Kidney (tissue), 14 donors: ENCODE results near the gene DUSP5. TPM values are rescaled to one million over a fixed set of nuclear protein-coding genes. Genes with fewer than 3 reads are reported as not detected.

Source experiments
- DNase-seq, 5 donors: peaks; one replicate each; pipeline ENCODE4 v3.0.0-alpha.2; 2013 to 2020
- FAIRE-seq: peaks from 2 replicates; lab custom pipeline; 2012; peaks lifted over from hg19 to GRCh38; lab: Jason Lieb, UNC
- H3K27ac ChIP-seq, 2 donors: one replicate each; pipeline ENCODE4 v1.7.0; 2013; ENCODE audit warnings: low read depth in 2 of 2, low read length in 2 of 2, inconsistent platforms in 1 of 2
- H3K27me3 ChIP-seq: one replicate; pipeline ENCODE4 v1.7.1; 2013; ENCODE audit warnings: low read length, inconsistent platforms; ENCODE audit not compliant: control insufficient read depth, insufficient read depth
- H3K36me3 ChIP-seq, 3 donors: one replicate each; pipeline versions ENCODE4 v1.7.0 to v1.7.1; 2013; ENCODE audit warnings: low read length in 3 of 3, control low read depth in 1 of 3, inconsistent platforms in 1 of 3; ENCODE audit not compliant: insufficient read depth in 3 of 3, control insufficient read depth in 2 of 3
- H3K4me1 ChIP-seq, 3 donors: one replicate each; pipeline versions ENCODE4 v1.7.0 to v1.7.1; 2013; ENCODE audit warnings: low read length in 3 of 3, inconsistent platforms in 1 of 3, low read depth in 1 of 3; ENCODE audit not compliant: control insufficient read depth in 2 of 3, insufficient read depth in 2 of 3
- H3K4me3 ChIP-seq, 3 donors: one replicate each; pipeline versions ENCODE4 v1.7.0 to v1.8.1; 2013; ENCODE audit warnings: low read length in 3 of 3, control low read depth in 1 of 3, inconsistent platforms in 1 of 3
- H3K9ac ChIP-seq, 3 donors: one replicate each; pipeline versions ENCODE4 v1.7.0 to v1.7.1; 2013; ENCODE audit warnings: low read length in 3 of 3, control low read depth in 1 of 3, inconsistent platforms in 1 of 3
- H3K9me3 ChIP-seq, 3 donors: one replicate each; pipeline versions ENCODE4 v1.7.0 to v1.7.1; 2013; ENCODE audit warnings: low read length in 3 of 3, control low read depth in 1 of 3, inconsistent platforms in 1 of 3; ENCODE audit not compliant: control insufficient read depth in 2 of 3, insufficient read depth in 1 of 3
- intact Hi-C: fragments of 100-400 bp; cut with DNase I; formaldehyde crosslinking; loops from one replicate; pipeline ENCODE4 v1.11.1; 2022
- polyA plus RNA-seq: library from polyadenylated mRNA; stranded (reverse); fragments of 350-450 nt; fragmentation: Illumina TruSeq; extraction: RNeasy Lipid Tissue Mini Kit (QIAGEN cat#74804); gene quantifications from one replicate; pipeline ENCODE4 v1.2.3, GENCODE V29; 2014; ENCODE audit warnings: low read depth, low replicate concordance; ENCODE audit not compliant: insufficient read depth
- total RNA-seq: library from RNA; stranded (reverse); fragmentation: NEBNext Ultra II Directional; extraction: Animal tissue kit (Norgen Biotek cat#: 25700); gene quantifications from one replicate; pipeline ENCODE4 v1.2.1, GENCODE V29; 2021
- TF ChIP-seq, protein P1 (sequence below): IDR thresholded peaks from 3 replicates; pipeline ENCODE4 v1.5.1; 2012; ENCODE audit warnings: mild to moderate bottlenecking, moderate library complexity, borderline replicate concordance; ENCODE audit not compliant: insufficient read depth; ENCODE audit errors: extremely low read depth
- donor health status: control.
- donor health status: control.
- donor health status: control.
- donor health status: control.
- donor health status: control.
- donor health status: DM: yes; HTN: yes; CAD: no.
- donor health status: Normal renal cell carcinoma (clear cell type).

Gene DUSP5
- total and polyA plus RNA-seq, 2 donors from 2014 or later: 9.0 to 23.7 TPM

DNA sequence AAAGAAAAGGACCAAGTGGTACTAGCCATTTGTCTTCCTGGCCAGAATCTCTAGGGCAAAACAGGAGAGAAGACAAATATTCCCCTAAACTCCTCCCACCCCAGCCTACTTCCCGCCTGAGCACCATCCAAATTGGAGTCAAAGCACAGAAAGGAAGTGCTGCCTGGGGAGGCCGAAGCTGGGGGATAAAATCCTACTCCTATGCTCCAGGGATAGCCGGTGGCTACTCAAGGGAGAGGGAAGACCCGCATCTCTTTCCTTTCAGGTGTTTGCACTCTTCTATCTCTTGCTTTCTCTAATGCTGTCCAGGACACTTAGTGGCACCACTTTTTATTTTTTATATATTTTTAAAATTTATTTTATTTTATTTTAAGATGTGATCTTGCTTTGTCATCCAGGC lies 7.1 kb upstream of the DUSP5 start:
- no peak for FAIRE-seq
- Histone ChIP-seq H3K27me3 (no peaks in the 10 kb centered on the region), H3K9ac (no peak overlapping the region), H3K4me3 (no peak overlapping the region), H3K27ac (no peak overlapping the region), H3K9me3 (no peaks in the 10 kb centered on the region), H3K36me3 (no peaks in the 10 kb centered on the region), H3K4me1 (no peaks in the 10 kb centered on the region)
- TF ChIP-seq, protein P1, sequence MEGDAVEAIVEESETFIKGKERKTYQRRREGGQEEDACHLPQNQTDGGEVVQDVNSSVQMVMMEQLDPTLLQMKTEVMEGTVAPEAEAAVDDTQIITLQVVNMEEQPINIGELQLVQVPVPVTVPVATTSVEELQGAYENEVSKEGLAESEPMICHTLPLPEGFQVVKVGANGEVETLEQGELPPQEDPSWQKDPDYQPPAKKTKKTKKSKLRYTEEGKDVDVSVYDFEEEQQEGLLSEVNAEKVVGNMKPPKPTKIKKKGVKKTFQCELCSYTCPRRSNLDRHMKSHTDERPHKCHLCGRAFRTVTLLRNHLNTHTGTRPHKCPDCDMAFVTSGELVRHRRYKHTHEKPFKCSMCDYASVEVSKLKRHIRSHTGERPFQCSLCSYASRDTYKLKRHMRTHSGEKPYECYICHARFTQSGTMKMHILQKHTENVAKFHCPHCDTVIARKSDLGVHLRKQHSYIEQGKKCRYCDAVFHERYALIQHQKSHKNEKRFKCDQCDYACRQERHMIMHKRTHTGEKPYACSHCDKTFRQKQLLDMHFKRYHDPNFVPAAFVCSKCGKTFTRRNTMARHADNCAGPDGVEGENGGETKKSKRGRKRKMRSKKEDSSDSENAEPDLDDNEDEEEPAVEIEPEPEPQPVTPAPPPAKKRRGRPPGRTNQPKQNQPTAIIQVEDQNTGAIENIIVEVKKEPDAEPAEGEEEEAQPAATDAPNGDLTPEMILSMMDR: no peak
- intact Hi-C loops: no loop called here
- DNase-seq: no peak

DNA sequence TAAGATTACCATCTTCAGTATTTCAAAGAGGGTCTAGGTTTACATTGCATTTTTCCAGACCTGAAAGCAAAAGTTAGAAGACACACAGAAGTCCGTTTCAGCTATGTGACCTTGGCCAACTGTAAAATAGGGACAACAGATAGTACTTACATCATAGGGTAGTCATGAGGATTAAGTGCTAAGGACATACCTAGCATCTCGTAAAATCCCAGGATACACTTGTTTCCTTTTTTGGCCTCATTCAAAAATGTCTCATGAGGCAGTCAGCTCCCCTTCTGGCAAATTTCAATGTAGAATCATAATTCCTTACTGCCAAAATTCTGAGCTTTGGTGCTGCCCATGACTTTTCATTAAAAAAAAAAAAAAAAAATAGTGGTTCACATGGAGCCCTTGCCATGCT lies 6.4 kb upstream of the DUSP5 start:
- Histone ChIP-seq H3K9me3 (no peaks in the 10 kb centered on the region), H3K36me3 (no peaks in the 10 kb centered on the region), H3K4me1 (no peaks in the 10 kb centered on the region), H3K27ac (no peak overlapping the region), H3K4me3 (no peak overlapping the region), H3K9ac (no peak overlapping the region), H3K27me3 (no peaks in the 10 kb centered on the region)
- TF ChIP-seq, protein P1: no peak
- FAIRE-seq: no peak
- DNase-seq: no peak
- intact Hi-C loops: no loop called here

DNA sequence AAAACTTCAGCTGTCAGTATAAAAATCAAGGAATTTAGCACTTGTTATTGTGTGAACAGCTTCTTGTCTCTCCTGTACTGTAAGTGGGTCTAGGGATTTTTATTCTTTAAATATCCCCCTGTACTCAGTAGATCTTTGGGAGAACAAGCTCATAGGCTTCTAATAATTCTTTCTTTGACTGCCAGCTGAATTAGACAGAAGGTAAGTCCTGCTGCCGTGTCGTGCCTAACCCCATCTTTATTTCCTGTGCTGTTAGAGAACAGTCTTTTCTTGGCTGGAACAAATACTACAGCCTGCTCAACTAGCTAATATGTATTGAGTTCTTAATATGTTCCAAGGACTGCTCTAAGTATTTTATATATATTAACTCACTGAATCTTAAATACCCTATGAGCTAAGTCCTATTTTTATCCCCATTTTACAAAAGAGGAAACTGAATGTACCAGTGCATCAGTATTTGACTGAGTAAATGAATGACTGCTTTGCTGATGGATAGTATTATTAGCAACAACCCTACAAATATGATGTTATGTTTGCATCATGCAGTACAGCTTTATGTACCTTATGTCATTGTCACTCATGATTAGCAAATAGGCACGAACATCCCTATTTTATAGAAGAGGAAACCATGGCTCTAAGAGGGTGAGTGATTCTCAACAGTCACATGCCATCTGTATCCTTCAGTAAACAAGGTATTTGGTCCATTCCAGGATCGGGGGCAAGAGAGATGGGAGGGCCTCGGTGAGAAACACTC lies 5.5 kb upstream of the DUSP5 start:
- no peaks in the 10 kb centered on the region for H3K27me3 ChIP-seq
- H3K4me3 ChIP-seq: no peak overlapping the region
- DNase-seq (no peak), FAIRE-seq (no peak)
- H3K4me1 ChIP-seq: peaks cover 0 to 2% (median 0%) of the 10 kb centered on the region in 3 donors
- intact Hi-C loops: no loop called here
- TF ChIP-seq, protein P1: no peak
- H3K9ac ChIP-seq: no peak overlapping the region
- no peaks in the 10 kb centered on the region for H3K36me3 ChIP-seq
- H3K9me3 ChIP-seq: no peaks in the 10 kb centered on the region
- H3K27ac ChIP-seq: no peak overlapping the region
